Measurements from ENCODE around the gene LARP4. TPM values are rescaled to one million over a fixed set of nuclear protein-coding genes. Genes with fewer than 3 reads are reported as not detected.
"Not testable (repeated sequence)": the region's sequence is repeated elsewhere in the genome, so short reads cannot be mapped to it uniquely, and the experiment has no call there.

The LARP4 gene
- total RNA-seq, 1 donor from 2014 or later, result 70.3 TPM

DNA sequence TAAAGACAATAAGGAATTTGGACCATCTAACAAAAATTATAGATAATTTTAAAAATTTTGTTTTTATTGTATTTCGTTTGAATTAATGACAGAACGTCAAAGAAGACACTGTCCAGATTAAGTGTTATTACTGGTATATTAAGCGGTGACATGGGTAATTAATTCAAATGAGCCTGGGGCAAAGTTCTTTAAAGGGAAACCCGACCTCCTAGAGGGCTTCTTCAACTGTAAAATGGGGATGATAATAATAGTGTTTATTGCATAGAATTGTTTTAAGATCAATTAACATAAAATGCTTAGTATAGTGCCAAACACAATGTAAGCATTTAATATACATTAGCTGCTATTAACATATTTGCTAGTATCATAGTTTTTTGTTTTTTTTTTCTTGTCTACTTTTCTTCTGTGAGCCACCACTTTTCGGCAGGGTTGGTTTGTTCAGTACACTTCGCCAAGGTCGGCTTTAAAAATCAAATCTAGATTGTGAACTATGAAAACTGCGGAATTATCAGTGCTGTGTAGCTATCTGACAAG lies 514 bp upstream of the LARP4 start:
- intact Hi-C loops (cut with micrococcal nuclease), result loop anchor here (1.0 to 10.0 kb wide), 12 partner anchors 177 to 1548 kb away; partner anchors contain the start of genes ATF1, CERS5, CSRNP2 and DDX23

DNA sequence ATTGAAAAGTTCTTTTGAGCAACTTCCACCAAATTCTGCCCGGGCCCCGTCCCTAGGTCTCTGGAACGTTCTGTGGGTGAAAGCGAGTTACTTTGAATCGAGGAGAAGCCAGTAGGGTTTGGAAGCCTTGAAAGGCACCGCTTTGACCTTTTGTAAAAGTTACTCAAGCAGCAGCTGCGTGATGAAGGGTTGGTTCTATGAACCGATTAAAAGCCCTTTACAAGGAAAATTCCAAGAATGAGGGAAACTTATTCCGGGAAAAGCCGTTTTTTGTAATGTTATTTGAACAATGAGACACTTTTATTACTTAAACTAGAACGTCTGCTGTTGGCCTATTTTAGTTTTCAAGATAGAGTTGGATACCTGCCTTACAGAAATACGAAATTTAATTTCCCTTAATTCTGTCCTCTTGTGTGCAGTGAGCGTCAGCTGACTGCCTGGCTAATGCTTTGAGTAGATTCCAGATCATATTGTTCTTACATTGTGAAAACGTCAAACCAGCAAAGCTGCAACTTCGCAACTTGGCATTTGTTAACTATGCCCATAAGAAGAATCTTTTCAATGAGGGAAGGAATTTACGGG lies 906 bp downstream of the LARP4 start:
- intact Hi-C loops (cut with micrococcal nuclease), result loop anchor here (1.0 to 10.0 kb wide), 11 partner anchors 104 to 1549 kb away; partner anchors contain the start of genes ATF1, DAZAP2, DDX23 and LIMA1

DNA sequence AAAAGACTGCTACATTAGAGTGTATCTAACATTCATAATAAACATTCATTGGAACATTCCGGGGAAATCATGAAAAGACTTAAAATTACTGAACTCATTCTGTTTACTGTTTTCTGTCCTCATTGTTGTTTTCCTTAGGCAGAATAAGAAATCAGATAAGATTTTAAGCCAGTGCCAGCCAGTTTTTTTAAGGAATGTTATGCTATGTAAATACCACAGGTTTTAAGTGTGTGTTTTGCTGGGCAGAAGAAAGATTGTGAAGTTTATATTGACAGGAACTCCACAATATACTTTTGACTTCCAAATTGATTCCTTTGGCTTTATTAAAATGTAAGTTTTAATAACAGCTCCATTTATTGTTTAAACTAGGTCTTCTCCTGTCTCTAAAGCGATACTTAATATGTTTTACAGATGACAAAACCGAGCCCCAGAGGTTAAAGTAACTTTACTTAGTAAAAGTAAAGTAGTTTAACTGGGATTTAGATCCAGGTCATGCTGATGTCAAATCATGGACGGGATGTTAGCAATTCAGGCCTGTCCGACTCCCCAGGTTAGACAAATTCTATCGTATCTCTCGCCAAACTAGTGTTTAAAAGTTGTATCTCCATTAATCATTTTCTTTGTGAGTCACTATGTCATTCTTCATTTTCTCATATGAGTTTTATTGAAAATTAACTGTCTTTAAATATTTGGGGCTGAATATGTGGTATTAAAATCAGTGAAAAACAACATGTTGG lies 1.7 kb downstream of the LARP4 start:
- intact Hi-C loops (cut with micrococcal nuclease), result loop anchor here (5.0 to 10.0 kb wide), 2 partner anchors 622 to 1550 kb away; partner anchors contain the start of genes DDX23 and SLC11A2

DNA sequence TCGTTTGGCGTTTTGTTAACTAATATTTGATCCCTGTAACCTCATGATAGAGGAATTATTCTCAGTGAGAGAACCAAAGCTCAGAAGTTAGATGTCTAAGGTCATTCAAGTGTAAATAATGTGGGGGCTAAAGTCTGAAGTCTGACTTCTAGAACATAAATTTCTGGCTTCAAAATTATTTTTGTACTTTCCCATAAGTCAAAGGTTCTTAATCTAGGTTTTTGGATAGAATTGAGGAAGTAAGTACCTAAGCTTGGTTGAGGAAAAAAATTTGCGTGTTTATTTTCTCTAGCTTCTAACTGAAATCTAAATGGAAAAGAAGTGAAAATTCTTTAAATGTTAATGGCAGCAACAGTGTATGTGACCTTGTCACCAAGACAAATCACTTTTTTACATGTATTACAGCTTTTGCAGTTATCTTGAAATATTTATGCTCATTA lies 2.3 kb downstream of the LARP4 start:
- intact Hi-C loops (cut with micrococcal nuclease), result loop anchor here (5.0 to 10.0 kb wide), 2 partner anchors 622 to 1551 kb away; partner anchors contain the start of genes DDX23 and SLC11A2

DNA sequence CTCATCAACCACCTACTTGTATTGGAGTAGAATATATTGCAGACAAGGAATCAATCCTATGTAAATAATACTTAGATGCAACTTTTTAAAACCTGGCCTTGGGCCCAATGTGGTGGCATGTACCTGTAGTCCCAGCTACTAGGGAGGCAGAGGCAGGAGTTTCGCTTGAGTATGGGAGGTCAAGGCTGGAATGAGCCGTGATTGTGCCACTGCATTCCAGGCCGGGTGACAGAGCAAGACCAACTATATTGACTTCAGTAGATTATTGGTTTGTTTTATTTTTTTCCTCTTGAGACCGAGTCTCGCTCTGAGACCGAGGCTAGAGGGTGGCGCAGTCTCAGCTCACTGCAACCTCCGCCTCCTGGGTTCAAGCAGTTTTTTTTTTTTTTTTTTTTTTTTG lies 3.6 kb downstream of the LARP4 start:
- intact Hi-C loops (cut with micrococcal nuclease), result loop anchor here (5.0 to 10.0 kb wide), 2 partner anchors 620 to 1552 kb away; partner anchors contain the start of genes DDX23 and SLC11A2

DNA sequence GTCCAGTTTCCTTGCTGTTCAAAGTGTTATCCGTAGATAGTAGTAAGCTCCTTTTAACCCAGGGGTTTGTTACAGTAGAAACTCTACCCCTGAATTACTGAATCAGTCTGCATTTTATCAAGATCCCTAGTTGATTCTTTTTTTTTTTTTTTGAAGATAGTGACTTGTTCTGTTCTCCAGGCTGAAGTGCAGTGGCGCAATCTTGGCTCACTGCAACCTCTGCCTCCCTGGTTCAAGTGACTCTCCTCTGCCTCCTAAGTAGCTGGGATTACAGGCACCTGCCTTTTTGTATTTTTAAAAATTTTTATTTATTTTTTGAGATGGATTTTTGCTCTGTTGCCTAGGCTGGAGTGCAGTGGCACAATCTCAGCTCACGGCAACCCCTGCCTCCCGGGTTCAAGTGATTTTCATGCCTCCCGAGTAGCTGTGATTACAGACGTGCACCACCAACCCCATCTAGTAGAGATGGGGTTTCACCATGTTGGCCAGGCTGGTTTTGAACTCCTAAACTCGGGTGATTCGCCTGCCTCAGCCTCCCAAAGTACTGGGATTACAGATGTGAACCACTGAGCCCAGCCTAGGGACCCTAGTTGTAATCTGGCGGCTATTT lies 10.5 kb downstream of the LARP4 start:
- intact Hi-C loops (cut with micrococcal nuclease), result no loop called here

DNA sequence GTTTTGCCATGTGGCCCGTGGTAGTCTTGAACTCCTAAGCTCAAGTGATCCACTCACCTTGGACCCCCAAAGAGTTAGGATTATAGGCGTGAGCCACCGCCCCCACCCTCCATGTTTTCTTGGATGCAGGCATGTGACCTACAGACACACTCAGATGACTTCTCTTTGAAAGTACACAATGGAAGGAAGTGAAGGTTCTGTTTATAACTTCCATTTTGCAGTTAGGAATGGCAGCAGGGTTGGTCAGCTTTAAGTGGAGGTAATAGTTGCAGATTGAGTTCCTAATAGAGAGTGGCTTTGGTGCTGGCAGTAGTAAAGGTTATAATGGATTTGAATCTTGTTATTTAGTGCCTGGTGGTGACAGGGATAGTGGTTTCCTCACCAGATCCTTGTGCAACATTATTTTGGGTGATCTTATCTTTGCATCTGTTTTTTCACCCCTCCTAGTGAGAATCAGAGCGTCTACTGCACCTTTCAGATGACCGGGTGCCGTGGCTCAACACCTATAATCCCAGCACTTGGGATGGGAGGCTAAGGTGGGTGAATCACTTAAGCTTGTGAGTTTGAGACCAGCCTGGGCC lies 15.3 kb downstream of the LARP4 start:
- intact Hi-C loops (cut with micrococcal nuclease), result no loop called here

DNA sequence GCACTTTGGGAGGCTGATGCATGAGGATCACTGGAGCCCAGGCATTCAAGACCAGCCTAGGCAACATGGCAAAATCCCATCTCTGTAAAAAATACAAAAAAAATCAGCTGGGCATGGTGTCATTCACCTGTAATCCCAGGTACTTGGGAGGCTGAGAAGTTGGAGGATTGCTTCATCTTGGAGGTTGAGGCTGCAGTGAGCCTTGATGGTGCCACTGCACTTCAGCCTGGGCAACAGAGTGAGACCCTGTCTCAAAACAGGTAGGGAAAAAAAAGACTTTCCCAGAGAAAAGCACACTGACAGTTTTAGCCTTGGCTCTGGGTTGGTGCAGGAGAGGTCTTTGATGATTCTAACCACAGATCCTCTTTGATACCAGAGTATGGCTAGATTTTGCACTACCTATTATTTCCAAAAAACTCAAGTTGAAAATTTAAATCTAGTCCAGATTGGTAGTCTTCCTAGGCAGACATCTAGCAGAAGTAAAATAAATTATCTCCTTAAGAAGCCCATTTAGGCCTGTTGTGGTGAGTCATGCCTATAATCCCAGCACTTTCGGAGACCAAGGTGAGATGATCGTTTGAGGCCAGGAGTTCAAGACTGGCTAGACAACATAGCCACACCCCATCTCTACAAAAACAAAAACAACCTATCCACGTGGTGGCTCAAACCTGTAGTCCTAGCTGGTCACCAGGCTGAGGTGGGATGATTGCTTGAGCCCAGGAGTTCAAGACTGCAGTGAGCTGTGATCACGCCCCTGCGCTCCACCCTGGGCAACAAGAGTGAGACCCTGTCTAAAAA lies 18.6 kb downstream of the LARP4 start:
- intact Hi-C loops (cut with micrococcal nuclease), result no loop called here

DNA sequence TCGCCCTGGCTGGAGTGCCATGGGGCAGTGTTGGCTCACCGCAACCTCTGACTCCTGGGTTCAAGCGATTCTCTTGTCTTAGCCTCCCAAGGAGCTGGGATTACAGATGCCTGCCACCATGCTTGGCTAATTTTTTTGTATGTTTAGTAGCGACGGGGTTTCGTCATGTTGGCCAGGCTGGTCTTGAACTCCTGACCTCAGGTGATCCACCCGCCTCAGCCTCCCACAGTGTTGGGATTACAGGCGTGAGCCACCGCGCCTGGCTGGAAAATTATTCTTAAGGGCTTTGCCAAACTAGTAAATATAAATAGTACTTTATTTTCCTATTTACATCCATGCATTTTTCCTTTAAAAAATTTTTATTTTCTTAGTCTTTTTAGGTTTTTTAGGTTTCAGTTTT lies 22.2 kb downstream of the LARP4 start:
- intact Hi-C loops (cut with micrococcal nuclease), result not testable (repeated sequence)

DNA sequence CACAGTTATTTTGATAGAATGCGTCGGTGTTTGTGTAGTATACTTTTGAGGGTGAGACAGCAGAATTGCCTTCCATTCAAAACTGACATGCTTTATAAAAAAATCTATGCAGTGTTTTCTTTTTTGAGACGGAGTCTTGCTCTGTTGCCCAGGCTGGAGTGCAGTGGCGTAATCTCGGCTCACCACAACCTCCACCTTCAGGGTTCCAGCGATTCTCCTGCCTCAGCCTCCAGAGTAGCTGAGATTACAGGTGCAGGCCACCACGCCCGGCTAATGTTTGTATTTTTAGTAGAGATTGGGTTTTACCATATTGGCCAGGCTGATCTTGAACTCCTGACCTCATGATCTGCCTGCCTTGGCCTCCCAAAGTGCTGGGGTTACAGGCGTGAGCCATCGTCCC lies 22.7 kb downstream of the LARP4 start:
- intact Hi-C loops (cut with micrococcal nuclease), result not testable (repeated sequence)

DNA sequence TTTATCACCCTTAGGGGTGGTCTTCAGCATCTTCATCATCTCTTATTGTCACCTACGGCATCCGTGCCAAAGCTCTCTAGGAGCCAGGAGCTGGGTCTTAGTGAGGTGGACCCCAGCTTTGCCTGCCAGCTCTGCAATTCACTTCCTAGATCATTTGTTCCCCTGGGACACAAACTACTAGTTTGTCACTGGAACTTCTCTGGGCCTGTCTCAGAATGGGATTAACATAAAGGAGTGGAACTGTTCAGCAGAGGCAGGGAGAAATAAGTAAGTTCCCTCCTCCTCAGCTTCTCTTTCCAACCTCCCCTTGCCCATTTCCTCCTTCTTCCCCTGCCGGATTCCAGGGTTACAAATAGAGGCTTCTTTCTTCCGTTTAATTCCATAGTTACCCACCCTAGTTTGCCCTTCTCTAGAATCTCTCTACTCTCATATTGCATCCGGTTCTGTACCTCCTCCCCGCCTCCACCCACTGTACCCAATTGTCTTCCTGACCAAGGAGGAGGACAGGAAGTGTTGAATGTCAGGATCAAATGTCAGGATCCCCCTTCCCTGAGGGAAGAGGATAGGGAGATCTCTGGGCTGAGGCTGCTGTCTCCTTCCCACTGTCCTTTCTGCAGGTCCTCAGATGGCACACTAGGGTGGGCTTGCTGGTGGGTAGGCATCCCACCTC lies 25.0 kb downstream of the LARP4 start:
- intact Hi-C loops (cut with micrococcal nuclease), result no loop called here

DNA sequence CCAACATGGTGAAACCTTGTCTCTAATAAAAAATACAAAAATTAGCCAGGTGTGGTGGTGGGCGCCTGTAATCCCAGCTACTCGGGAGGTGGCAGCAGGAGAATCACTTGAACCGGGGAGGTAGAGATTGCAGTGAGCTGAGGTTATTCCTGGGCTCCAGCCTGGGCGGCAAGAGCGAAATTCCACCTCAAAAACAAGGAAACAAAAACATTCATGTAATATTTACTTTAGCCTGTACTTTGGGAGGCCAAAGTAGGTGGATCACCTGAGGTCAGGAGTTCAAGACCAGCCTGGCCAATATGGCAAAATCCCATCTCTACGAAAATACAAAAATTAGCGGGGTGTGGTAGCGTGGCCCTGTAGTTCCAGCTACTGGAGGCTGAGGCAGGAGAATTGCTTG lies 31.0 kb downstream of the LARP4 start:
- intact Hi-C loops (cut with micrococcal nuclease), result not testable (repeated sequence)

DNA sequence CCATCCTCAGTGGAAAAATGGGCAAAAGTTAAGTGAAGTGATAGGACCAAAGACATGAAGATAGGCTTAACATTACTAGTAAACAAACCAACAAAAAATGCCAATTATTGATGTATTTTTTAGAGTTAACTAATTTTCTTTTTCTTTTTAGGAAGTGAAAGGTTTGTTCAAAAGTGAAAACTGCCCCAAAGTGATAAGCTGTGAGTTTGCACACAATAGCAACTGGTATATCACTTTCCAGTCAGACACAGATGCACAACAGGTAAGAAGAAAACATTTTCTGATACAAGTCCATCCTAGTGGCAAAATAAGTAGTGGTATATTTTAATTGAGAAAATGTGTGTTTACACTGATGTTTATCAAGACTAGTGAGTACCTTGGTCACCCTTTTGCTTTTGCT lies 39.6 kb downstream of the LARP4 start:
- intact Hi-C loops (cut with micrococcal nuclease), result loop anchor here (5.0 kb wide), 1 partner anchor 37 kb away; no protein-coding TSS in a partner anchor

DNA sequence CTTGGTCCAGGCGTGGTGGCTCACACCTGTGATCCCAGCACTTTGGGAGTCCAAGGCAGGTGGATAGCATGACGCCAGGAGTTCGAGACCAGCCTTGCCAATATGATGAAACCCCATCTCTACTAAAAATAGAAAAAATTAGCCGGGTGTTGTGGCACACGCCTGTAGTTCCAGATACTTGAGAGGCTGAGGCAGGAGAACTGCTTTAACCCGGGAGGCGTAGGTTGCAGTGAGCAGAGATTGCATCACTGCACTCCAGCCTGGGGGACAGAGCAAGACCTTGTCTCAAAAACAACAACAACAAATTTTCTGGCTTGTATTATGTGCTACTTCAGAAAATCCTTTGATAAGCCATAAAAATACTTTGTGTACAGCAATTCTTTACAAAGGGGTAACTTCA lies 41.1 kb downstream of the LARP4 start:
- intact Hi-C loops (cut with micrococcal nuclease), result loop anchor here (5.0 kb wide), 1 partner anchor 36 kb away; no protein-coding TSS in a partner anchor

DNA sequence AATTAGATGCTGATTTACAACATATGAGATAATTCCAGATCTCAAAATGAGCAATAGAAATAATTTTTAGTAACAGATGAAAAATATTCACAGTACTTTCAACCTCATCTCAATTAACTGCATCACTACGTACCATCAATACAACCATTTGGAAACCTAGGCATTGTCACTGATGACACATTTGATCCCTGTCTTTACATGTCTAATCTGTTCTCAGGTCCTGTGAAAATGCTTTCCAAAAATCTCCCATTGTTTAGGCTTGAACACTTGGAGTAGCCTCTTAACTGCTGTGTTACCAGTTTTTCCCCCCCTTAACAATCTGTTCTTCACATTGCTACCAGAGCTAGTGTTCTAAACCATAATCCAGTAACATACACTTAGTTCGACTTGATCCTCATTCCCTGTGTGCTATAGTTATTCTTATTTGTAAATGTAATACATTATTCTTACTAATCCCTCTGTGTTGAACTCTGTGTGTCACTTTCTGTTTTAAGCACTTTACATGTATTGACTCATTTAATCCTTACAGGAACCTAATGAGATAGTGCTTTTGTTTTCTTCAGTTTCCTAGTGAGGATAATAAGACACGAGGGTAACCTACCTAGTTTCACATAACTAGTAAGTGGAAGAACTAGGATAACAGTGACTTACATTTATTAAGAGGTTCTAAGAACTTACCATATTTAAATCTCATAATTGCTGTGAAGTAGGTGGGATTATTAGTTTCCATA lies 41.7 kb downstream of the LARP4 start:
- intact Hi-C loops (cut with micrococcal nuclease), result loop anchor here (5.0 kb wide), 1 partner anchor 35 kb away; no protein-coding TSS in a partner anchor

DNA sequence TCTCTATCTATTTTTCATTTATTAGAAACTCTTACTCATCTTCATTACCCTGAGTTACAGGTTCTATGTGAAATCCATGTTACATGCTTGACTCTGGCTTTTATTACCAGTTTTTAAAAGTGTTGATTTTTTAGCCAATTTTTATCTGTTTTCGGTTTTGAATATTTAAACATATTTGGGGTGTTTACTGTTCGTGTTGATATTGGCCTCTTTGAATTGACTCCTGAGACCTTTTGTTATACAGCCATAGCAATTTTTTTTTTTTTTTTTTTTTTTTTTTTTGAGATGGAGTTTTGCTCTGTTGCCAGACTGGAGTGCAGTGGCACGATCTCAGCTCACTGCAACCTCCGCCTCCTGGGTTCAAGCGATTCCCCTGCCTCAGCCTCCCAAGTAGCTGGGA lies 49.0 kb downstream of the LARP4 start:
- intact Hi-C loops (cut with micrococcal nuclease), result not testable (repeated sequence)

DNA sequence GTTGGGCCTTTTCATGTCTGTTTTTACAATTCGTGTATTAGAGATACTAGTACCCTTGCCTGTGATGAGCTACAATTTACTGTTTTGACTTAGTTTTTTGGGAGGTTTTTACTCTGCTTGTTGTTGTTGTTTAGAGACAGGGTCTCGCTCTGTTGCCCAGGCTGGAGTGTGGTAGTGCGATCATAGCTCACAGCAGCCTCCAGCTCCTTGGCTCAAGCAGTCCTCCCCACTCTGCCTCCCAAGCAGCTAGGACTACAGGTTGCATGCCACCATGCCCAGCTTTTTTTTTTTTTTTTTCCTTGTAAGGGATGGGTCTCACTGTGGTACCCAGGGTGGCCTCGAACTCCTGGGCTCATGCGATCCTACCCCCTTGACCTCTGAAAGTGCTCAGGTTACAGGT lies 52.1 kb downstream of the LARP4 start:
- intact Hi-C loops (cut with micrococcal nuclease), result no loop called here

DNA sequence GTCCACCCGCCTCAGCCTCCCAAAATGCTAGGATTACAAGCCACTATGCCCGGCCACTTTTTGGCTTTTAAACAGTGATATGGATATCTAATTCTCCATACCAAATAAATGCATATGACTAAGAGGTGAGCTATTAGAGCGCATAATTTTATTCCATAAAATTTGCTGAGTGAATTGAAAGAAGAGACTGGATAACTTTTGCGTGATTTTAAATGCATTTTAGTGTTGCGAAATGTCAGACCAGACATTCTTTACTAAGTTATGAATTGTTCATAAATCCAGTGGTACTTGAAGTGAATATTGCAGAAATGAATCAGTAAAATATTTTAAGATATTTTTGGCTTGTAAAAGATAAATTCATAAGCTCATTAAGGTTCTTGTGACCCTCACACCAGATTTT lies 53.2 kb downstream of the LARP4 start:
- intact Hi-C loops (cut with micrococcal nuclease), result no loop called here

DNA sequence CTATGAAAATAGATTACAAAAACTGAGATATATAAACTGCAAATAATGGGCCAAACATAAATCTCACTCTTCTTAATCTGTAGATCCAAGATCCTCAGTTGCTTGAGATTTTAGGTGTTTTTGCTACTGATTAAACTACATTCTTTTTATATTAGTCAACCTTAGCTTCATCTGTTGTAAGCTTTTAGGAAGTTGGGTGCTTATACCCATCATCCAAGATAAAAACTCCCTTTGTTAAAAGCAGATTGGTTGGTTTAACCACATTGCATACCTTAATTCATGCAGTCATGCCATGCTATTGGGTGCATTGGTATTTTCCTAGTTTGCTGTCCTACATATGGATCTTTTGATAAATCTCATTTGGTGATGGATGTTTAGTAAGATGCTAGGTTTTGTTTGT lies 57.9 kb downstream of the LARP4 start:
- intact Hi-C loops (cut with micrococcal nuclease), result no loop called here

All from T-helper 1 cell treated with Interleukin-12 subunit alpha and Interleukin-12 subunit beta and Interleukin-4 antibody, amounts not matched to agents 30 ng/mL and 1 ng/mL, for 36 hours (primary cell).